ENCODE measurements around the gene KRTAP5-3.
"Not testable (repeated sequence)": the region's sequence is repeated elsewhere in the genome, so short reads cannot be mapped to it uniquely, and the experiment has no call there.

KRTAP5-3 gene

DNA sequence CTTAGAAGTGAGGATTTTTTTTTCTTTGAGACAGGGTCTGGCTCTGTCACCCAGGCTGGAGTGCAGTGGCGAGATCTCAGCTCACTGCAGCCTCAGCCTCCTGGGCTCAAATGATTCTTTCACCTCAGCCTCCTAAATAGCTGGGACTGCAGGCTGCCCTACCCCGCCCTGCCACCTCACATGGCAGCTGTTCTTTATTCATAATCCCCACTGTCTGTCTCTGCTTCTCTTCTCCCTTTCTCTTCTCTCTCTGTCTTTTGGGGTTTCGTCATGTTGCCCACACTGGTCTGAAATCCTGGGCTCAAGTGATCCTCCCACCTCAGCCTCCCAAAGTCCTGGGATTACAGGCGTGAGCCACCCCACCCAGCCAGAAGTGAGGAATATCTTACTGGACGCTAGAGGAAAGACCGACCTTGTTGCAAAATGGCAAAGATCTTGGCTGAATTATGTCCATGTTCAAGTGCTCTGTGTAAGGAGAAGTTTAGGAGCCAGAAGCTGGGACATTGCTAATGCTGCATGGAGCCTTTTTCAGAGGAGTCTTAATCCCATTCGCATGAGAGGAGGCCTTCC lies 43.2 kb upstream of the KRTAP5-3 start:
- Histone ChIP-seq H3K36me3 (ENCODE audit: control insufficient read depth, insufficient read depth, low read length) (no peaks in the 10 kb centered on the region), H3K27ac (ENCODE audit: insufficient read depth, low read length, poor library complexity, severe bottlenecking) (no peak overlapping the region), H3K4me1 (ENCODE audit: control insufficient read depth, insufficient read depth, low read length, poor library complexity, severe bottlenecking) (peaks cover 3% of the 10 kb centered on the region), H3K4me3 (ENCODE audit: insufficient read depth, low read depth, low read length, poor library complexity, severe bottlenecking) (no peak overlapping the region), H3K9me3 (ENCODE audit: control insufficient read depth, low read length) (no peaks in the 10 kb centered on the region), H3K27me3 (replicated peaks; ENCODE audit: control insufficient read depth, insufficient read depth, low read length, poor library complexity, severe bottlenecking) (peaks cover 4% of the 10 kb centered on the region)
- no peak for DNase-seq

DNA sequence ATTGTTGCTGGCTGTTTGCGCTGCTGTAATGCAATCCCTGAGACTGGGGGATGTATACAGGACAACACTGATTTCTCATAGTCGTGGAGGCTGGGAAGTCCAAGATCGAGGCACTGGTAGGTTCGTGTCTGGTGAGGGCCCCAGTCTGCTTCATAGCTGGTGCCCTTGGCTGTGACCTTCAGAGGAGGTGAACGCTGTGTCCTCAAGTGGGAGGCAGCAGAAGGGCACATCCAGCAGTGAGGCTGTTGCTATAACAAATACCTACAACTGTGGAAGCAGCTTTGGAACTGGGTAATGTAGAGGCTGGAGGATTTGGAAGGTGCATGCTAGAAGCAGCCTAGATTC lies 42.6 kb upstream of the KRTAP5-3 start:
- peaks cover 3% of the 10 kb centered on the region for H3K4me1 ChIP-seq (ENCODE audit: control insufficient read depth, insufficient read depth, low read length, poor library complexity, severe bottlenecking)
- H3K27ac ChIP-seq (ENCODE audit: insufficient read depth, low read length, poor library complexity, severe bottlenecking) = no peak overlapping the region
- no peak for DNase-seq
- no peaks in the 10 kb centered on the region for H3K9me3 ChIP-seq (ENCODE audit: control insufficient read depth, low read length)
- H3K4me3 ChIP-seq (ENCODE audit: insufficient read depth, low read depth, low read length, poor library complexity, severe bottlenecking) = no peak overlapping the region
- no peaks in the 10 kb centered on the region for H3K36me3 ChIP-seq (ENCODE audit: control insufficient read depth, insufficient read depth, low read length)
- H3K27me3 ChIP-seq (replicated peaks; ENCODE audit: control insufficient read depth, insufficient read depth, low read length, poor library complexity, severe bottlenecking) = peaks cover 4% of the 10 kb centered on the region

DNA sequence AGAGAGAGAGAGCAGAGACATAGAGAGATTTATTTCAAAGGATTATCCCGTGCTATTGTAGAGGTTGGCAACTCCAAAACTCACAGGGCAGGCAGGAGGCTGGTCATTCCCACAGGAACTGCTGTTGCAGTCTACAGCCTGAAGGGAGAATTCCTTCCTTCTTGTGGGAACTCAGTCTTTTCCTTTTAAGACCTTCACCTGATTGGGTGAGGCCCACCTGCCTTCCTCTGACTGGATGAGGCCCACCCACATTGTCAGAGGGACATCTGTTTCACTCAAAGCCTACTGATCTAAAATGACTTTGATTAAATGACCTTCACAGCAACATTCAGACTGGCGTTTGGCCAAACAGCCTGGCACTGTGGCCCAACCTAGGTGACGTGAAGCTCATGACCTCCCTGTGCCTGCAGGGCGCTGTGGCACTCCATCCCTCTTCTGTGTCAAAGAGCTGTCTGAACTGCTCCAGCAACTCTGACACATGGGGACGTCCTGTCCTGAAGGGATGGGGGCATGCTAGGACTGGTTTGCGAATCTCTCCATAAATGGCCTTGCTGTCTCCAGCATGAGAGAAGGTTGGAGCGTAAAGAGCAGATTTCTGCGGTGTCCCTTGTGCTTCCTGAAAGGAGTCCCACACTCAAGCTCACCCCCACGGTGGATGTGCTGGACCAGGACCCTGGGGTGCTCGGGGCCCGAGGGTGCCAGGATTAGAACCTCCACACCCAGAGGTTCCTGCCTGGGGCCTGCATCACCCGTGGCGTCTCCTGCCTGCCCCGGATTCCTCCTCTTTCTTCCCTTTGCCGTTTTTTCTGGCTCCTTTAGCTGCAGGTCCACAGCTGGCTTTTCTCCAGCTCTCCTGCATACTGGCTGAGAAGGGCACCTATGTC lies 42.0 kb upstream of the KRTAP5-3 start:
- Histone ChIP-seq H3K36me3 (ENCODE audit: control insufficient read depth, insufficient read depth, low read length) (no peaks in the 10 kb centered on the region), H3K9me3 (ENCODE audit: control insufficient read depth, low read length) (no peaks in the 10 kb centered on the region), H3K4me3 (ENCODE audit: insufficient read depth, low read depth, low read length, poor library complexity, severe bottlenecking) (no peak overlapping the region), H3K27ac (ENCODE audit: insufficient read depth, low read length, poor library complexity, severe bottlenecking) (no peak overlapping the region), H3K27me3 (replicated peaks; ENCODE audit: control insufficient read depth, insufficient read depth, low read length, poor library complexity, severe bottlenecking) (peaks cover 4% of the 10 kb centered on the region), H3K4me1 (ENCODE audit: control insufficient read depth, insufficient read depth, low read length, poor library complexity, severe bottlenecking) (peaks cover 3% of the 10 kb centered on the region)
- DNase-seq = no peak

DNA sequence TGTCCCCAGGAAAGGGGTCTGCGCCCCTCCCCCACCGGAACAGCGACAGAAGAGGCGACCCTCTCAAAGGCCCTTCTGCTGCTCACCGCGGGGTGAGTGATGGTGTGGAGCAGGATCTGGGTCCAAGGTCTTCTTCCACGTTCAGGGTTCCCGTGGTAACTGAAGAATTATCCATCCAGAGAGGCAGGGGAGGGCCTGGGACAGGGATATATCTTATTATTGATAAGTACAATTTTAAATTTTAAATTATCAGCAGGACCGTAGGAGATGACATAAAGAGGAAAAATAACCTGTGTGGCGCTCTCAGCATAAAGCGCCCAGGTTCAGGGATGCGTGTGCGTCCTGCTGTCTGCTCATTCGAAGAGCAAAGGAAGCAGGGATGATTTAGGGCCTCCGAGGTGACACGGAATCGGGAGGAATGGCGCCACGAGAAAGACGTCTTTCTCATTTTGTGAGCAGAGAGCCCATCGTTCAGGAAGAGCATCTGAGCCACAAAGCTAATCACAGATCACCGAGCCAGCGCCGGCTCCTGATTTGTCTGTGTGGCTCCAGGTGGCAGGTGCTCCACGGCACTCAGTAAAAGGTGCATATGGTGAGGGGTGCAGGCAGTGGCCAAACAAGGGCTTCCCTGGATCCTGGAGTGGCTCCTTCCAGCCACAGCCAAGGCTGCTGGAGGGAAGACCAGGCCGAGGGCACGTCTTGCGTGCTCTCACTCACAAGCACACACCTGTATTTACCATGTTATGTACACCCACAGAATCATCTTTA lies 40.6 kb upstream of the KRTAP5-3 start:
- peaks cover 3% of the 10 kb centered on the region for H3K4me1 ChIP-seq (ENCODE audit: control insufficient read depth, insufficient read depth, low read length, poor library complexity, severe bottlenecking)
- no peak for DNase-seq
- H3K9me3 ChIP-seq (ENCODE audit: control insufficient read depth, low read length) = no peaks in the 10 kb centered on the region
- H3K27me3 ChIP-seq (replicated peaks; ENCODE audit: control insufficient read depth, insufficient read depth, low read length, poor library complexity, severe bottlenecking) = no peaks in the 10 kb centered on the region
- no peaks in the 10 kb centered on the region for H3K36me3 ChIP-seq (ENCODE audit: control insufficient read depth, insufficient read depth, low read length)
- no peak overlapping the region for H3K27ac ChIP-seq (ENCODE audit: insufficient read depth, low read length, poor library complexity, severe bottlenecking)
- H3K4me3 ChIP-seq (ENCODE audit: insufficient read depth, low read depth, low read length, poor library complexity, severe bottlenecking) = no peak overlapping the region

DNA sequence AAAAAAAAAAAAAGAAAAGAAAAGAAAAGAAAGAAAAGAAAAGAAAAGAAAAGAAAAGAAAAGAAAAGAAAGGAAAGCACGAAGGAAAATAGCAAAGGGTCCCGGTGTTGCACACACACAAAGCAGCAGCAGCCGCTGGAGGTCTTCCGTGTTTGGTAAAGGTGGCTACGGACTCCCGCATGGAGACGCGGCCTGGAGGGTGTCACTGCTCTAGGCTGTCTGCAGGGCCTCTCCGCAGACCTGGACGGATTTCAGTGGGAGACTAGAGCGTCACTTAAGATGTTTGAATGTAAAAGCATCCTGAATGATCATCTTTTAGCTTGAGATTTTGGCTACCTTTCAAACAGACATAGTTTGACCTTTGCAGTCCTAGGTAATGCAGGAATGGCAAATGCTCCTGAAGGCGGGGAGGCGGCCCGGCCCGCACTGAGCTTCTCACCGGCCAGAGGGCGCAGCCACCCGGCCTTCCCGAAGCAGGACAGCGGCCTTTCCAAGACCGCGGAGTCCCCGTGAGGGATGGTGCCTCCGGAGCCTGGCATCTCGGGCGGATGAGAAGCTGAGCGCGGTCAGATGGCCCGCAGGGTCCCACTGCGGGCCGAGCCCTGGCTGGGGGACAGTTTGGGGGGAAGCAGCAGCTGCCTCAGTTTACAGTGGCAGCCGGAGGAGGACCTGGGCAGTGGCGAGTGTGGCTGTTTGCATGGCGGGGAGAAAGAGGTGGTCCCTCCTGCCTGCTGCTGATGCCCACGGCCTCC lies 39.8 kb upstream of the KRTAP5-3 start:
- Histone ChIP-seq H3K27ac (ENCODE audit: insufficient read depth, low read length, poor library complexity, severe bottlenecking) (no peak overlapping the region), H3K4me3 (ENCODE audit: insufficient read depth, low read depth, low read length, poor library complexity, severe bottlenecking) (no peak overlapping the region), H3K4me1 (ENCODE audit: control insufficient read depth, insufficient read depth, low read length, poor library complexity, severe bottlenecking) (peaks cover 3% of the 10 kb centered on the region), H3K27me3 (replicated peaks; ENCODE audit: control insufficient read depth, insufficient read depth, low read length, poor library complexity, severe bottlenecking) (no peaks in the 10 kb centered on the region), H3K36me3 (ENCODE audit: control insufficient read depth, insufficient read depth, low read length) (no peaks in the 10 kb centered on the region), H3K9me3 (ENCODE audit: control insufficient read depth, low read length) (no peaks in the 10 kb centered on the region)
- no peak for DNase-seq

DNA sequence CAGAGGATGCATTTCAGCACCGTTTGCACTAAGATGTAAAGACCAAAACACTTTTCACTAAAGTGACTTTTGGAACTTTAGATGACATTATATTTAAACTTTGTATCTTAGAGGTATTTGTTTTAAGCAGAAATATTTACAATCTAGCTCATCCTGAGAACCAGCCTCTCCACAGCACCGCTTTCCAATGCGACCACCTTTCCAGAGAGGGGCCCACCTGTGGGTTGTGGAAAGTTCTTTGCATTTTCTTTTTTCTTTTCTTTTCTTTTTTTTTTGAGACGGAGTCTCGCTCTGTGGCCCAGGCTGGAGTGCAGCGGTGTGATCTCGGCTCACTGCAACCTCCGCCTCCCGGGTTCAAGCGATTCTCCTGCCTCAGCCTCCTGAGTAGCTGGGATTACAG lies 38.3 kb upstream of the KRTAP5-3 start:
- not testable (repeated sequence) for H3K4me1 ChIP-seq (ENCODE audit: control insufficient read depth, insufficient read depth, low read length, poor library complexity, severe bottlenecking); DNase-seq; H3K9me3 ChIP-seq (ENCODE audit: control insufficient read depth, low read length); H3K36me3 ChIP-seq (ENCODE audit: control insufficient read depth, insufficient read depth, low read length); H3K4me3 ChIP-seq (ENCODE audit: insufficient read depth, low read depth, low read length, poor library complexity, severe bottlenecking); H3K27me3 ChIP-seq (replicated peaks; ENCODE audit: control insufficient read depth, insufficient read depth, low read length, poor library complexity, severe bottlenecking); H3K27ac ChIP-seq (ENCODE audit: insufficient read depth, low read length, poor library complexity, severe bottlenecking)

DNA sequence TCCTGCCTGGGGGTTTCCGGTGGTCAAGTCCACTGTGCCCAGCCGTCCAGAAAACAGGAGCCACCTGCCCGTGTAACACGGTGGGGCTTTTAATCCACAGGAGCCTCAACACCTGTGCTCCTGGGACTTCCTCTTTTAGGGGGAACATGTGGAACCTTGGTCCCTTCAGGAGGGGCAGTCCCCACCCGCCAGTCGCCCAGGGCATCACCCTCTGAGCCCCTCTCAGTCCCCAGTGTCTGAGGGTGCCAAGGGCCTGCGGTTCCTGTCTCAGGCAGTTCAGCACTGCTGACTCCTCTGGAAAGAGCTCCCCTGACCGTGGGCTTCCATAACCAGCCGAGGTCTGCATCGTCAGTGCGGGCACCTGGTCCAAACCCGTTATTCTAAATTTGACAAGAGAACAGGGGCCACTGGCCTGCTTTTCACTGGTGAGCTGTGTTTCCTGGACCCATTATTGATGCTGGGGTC lies 37.1 kb upstream of the KRTAP5-3 start:
- no peak for DNase-seq
- Histone ChIP-seq H3K4me1 (ENCODE audit: control insufficient read depth, insufficient read depth, low read length, poor library complexity, severe bottlenecking) (no peaks in the 10 kb centered on the region), H3K36me3 (ENCODE audit: control insufficient read depth, insufficient read depth, low read length) (no peaks in the 10 kb centered on the region), H3K9me3 (ENCODE audit: control insufficient read depth, low read length) (no peaks in the 10 kb centered on the region), H3K27ac (ENCODE audit: insufficient read depth, low read length, poor library complexity, severe bottlenecking) (no peak overlapping the region), H3K4me3 (ENCODE audit: insufficient read depth, low read depth, low read length, poor library complexity, severe bottlenecking) (no peak overlapping the region), H3K27me3 (replicated peaks; ENCODE audit: control insufficient read depth, insufficient read depth, low read length, poor library complexity, severe bottlenecking) (no peaks in the 10 kb centered on the region)

DNA sequence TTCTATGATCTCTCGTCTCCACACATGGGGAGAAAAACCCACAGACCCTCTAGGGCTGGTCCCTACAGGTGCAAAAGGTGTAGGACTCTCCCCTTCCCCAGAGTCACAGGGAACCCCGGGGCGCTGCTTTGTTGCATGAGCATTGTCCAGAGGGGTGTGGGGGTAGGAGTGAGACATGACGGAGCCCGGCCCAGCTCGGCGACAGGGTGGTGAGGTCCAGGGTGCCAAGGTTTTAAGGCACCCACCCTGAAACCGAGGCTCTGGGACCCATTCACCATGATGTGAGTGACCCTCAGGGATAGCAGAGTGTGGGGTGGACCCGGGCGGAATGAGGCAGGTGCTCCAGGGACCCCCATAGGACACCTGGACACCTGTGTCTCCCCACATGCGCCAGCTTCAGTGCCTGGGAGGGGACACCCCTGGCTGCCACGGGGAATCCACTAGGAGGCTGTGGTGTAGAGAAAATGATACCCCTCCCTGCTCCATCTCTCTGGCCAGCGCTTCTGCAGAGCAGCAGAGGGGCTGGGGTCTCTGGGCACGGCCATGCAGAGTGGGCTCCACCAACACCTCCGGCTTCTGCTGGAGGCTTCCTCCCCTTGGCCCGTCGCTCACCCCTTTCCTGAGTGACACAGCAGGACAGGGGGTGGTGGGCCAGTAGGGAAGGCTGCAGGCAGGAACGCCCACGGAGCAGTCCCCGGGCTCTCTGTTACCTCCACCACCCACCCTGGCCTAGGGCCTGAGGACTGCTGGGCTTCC lies 36.5 kb upstream of the KRTAP5-3 start:
- H3K4me3 ChIP-seq (ENCODE audit: insufficient read depth, low read depth, low read length, poor library complexity, severe bottlenecking) = no peak overlapping the region
- no peak overlapping the region for H3K27ac ChIP-seq (ENCODE audit: insufficient read depth, low read length, poor library complexity, severe bottlenecking)
- H3K9me3 ChIP-seq (ENCODE audit: control insufficient read depth, low read length) = no peaks in the 10 kb centered on the region
- H3K36me3 ChIP-seq (ENCODE audit: control insufficient read depth, insufficient read depth, low read length) = no peaks in the 10 kb centered on the region
- H3K4me1 ChIP-seq (ENCODE audit: control insufficient read depth, insufficient read depth, low read length, poor library complexity, severe bottlenecking) = no peaks in the 10 kb centered on the region
- no peak for DNase-seq
- H3K27me3 ChIP-seq (replicated peaks; ENCODE audit: control insufficient read depth, insufficient read depth, low read length, poor library complexity, severe bottlenecking) = peaks cover 5% of the 10 kb centered on the region

DNA sequence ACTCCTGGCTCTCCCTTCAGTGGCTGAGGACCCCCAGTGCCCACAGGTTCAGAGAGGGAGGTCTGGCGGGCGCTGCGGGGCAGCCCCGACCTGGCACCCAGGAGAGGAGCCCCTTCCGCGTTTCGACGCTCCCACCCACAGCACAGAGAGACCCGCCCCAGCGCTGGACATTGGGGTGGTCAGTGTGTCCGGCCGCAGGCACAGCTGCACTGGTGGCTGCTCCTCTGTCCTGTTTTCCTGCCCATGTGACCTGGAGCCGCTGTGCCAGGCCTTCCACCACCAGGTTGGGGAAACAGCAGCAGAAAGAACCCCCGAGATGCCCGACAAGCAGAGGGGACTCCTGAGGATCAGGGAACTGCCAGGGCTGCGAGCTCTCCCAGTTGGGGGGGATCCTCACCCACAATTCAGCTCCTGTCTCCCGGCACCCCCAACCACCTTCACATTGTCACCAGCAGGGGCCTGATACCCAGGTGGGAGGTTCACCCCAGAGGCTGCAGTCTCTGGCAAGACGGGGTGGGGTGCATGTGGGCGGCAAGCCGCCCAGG lies 35.0 kb upstream of the KRTAP5-3 start:
- H3K27ac ChIP-seq (ENCODE audit: insufficient read depth, low read length, poor library complexity, severe bottlenecking) = no peak overlapping the region
- no peaks in the 10 kb centered on the region for H3K36me3 ChIP-seq (ENCODE audit: control insufficient read depth, insufficient read depth, low read length)
- peaks cover 6% of the 10 kb centered on the region for H3K27me3 ChIP-seq (replicated peaks; ENCODE audit: control insufficient read depth, insufficient read depth, low read length, poor library complexity, severe bottlenecking)
- DNase-seq = no peak
- no peak overlapping the region for H3K4me3 ChIP-seq (ENCODE audit: insufficient read depth, low read depth, low read length, poor library complexity, severe bottlenecking)
- no peaks in the 10 kb centered on the region for H3K9me3 ChIP-seq (ENCODE audit: control insufficient read depth, low read length)
- H3K4me1 ChIP-seq (ENCODE audit: control insufficient read depth, insufficient read depth, low read length, poor library complexity, severe bottlenecking) = no peaks in the 10 kb centered on the region

Data from effector memory CD4-positive, alpha-beta T cell (primary cell).